NOMO-1 (cell line): ENCODE results near the gene WIF1.

Source experiments
- DNase-seq, 2 experiments: peaks; one replicate each; lab custom pipeline; 2025; ENCODE audit not compliant: unreplicated experiment in 2 of 2; lab: John Stamatoyannopoulos, UW

WIF1 gene

GRCh38 chr12:65123435-65124063, 2.4 kb upstream of the WIF1 start:
- DNase-seq: peak; percentile 86 to 90

- no peak for DNase-seq
These were observed 1.6 kb upstream of the WIF1 start for GRCh38 chr12:65122703-65123102.

GRCh38 chr12:65121956-65122469, 908 bp upstream of the WIF1 start:
- no peak for DNase-seq

GRCh38 chr12:65119063-65119462, 2.0 kb downstream of the WIF1 start:
- no peak for DNase-seq

- no peak for DNase-seq
These were observed 7.5 kb downstream of the WIF1 start for GRCh38 chr12:65113621-65114035.

- no peak for DNase-seq
These were observed 14.2 kb downstream of the WIF1 start for GRCh38 chr12:65106948-65107347.

GRCh38 chr12:65100140-65100539, 21.0 kb downstream of the WIF1 start:
- DNase-seq: no peak

GRCh38 chr12:65099182-65099581, 21.9 kb downstream of the WIF1 start:
- DNase-seq: no peak

GRCh38 chr12:65098364-65098763, 22.7 kb downstream of the WIF1 start:
- DNase-seq: no peak

GRCh38 chr12:65094722-65095121, 26.4 kb downstream of the WIF1 start:
- no peak for DNase-seq

- DNase-seq: no peak
These were observed 27.5 kb downstream of the WIF1 start for GRCh38 chr12:65093606-65094005.

- DNase-seq: no peak
These were observed 30.6 kb downstream of the WIF1 start for GRCh38 chr12:65090461-65090860.

- DNase-seq: no peak
These were observed 34.9 kb downstream of the WIF1 start for GRCh38 chr12:65086236-65086635.

- no peak for DNase-seq
These were observed 36.5 kb downstream of the WIF1 start for GRCh38 chr12:65084579-65084978.

GRCh38 chr12:65083581-65083980, 37.5 kb downstream of the WIF1 start:
- DNase-seq: no peak

- DNase-seq: no peak
These were observed 38.7 kb downstream of the WIF1 start for GRCh38 chr12:65082406-65082805.

- DNase-seq: no peak
These were observed 39.6 kb downstream of the WIF1 start for GRCh38 chr12:65081496-65081895.

GRCh38 chr12:65074932-65075331, 46.2 kb downstream of the WIF1 start:
- DNase-seq: no peak

GRCh38 chr12:65069336-65069735, 51.8 kb downstream of the WIF1 start:
- DNase-seq: no peak

GRCh38 chr12:65067383-65067782, 53.7 kb downstream of the WIF1 start:
- no peak for DNase-seq

GRCh38 chr12:65055859-65056258, 65.2 kb downstream of the WIF1 start:
- DNase-seq: no peak

- no peak for DNase-seq
These were observed 69.9 kb downstream of the WIF1 start for GRCh38 chr12:65051218-65051617.

- no peak for DNase-seq
These were observed 75.8 kb downstream of the WIF1 start for GRCh38 chr12:65045269-65045668.
